Esophagus muscularis mucosa (tissue), 4 donors: ENCODE measurements around the gene YKT6. TPM values are rescaled to one million over a fixed set of nuclear protein-coding genes. Genes with fewer than 3 reads are reported as not detected.

Source experiments
- DNase-seq: peaks from one replicate; pipeline ENCODE4 v3.0.0-alpha.2; 2017; ENCODE audit errors: extremely low spot score
- H3K27ac ChIP-seq, 4 donors: fragments of 200-600 bp; sonication (generic); replicated peaks in 1 of 4; 1 replicate in 3 of 4; 2 replicates in 1 of 4; pipeline ENCODE4 v1.5.1; 2016 to 2019; ENCODE audit warnings: mild to moderate bottlenecking in 1 of 4
- H3K27me3 ChIP-seq, 4 donors: fragments of 200-600 bp; sonication (generic); one replicate each; pipeline versions ENCODE4 v1.5.1 to v1.6.0; 2016 to 2019
- H3K36me3 ChIP-seq, 4 donors: fragments of 200-600 bp; sonication (generic); one replicate each; pipeline ENCODE4 v1.5.1; 2016 to 2019
- H3K4me1 ChIP-seq, 4 donors: fragments of 200-600 bp; sonication (generic); one replicate each; pipeline ENCODE4 v1.5.1; 2016 to 2019
- H3K4me3 ChIP-seq, 4 donors: fragments of 200-600 bp; sonication (generic); 1 replicate in 2 of 4; 2 replicates in 2 of 4; pipeline ENCODE4 v1.5.1; 2016 to 2019; ENCODE audit warnings: mild to moderate bottlenecking in 4 of 4, moderate library complexity in 1 of 4
- H3K9me3 ChIP-seq, 4 donors: fragments of 200-600 bp; sonication (generic); 1 replicate in 3 of 4; 2 replicates in 1 of 4; pipeline ENCODE4 v1.5.1; 2016 to 2019
- EP300 ChIP-seq: sonication (generic); formaldehyde crosslinking; IDR thresholded peaks from one replicate; pipeline ENCODE4 v1.6.1; 2017; ENCODE audit warnings: antibody characterized with exemption
- POLR2A ChIP-seq: fragments of 450-650 bp; IDR thresholded peaks from one replicate; pipeline ENCODE4 v1.6.1; 2017; ENCODE audit warnings: antibody characterized with exemption, moderate library complexity, mild to moderate bottlenecking, low read depth
- POLR2AphosphoS5 ChIP-seq, 2 donors: sonication (generic); formaldehyde crosslinking; IDR thresholded peaks; one replicate each; pipeline ENCODE4 v1.6.1; 2017; ENCODE audit warnings: antibody characterized with exemption in 2 of 2
- WGBS: methylation state at CpG from one replicate; pipeline ENCODE4 v1.1.5; 2018; 5-methylcytosine and 5-hydroxymethylcytosine counted together
- intact Hi-C: fragments of 100-400 bp; cut with DNase I; formaldehyde crosslinking; loops from one replicate; pipeline ENCODE4 v1.15.1; 2023
- total RNA-seq, 4 donors: library from RNA; depleted of rRNA; stranded (reverse); fragments of >200 nt; gene quantifications; one replicate each; pipeline versions ENCODE4 v1.1.0 to v1.2.1, GENCODE V29; 2016
- TF ChIP-seq, protein P1 (sequence below), 3 experiments: fragments of 200-600 bp in 2 of 3; fragments of 450-650 bp in 1 of 3; sonication (generic) in 2 of 3; IDR thresholded peaks; one replicate each; pipeline ENCODE4 v1.5.1; 2017 to 2019; ENCODE audit warnings: antibody characterized with exemption in 3 of 3, mild to moderate bottlenecking in 2 of 3, moderate library complexity in 1 of 3

YKT6 gene
- total RNA-seq, 4 donors from 2014 or later: 49.8 to 79.5 (median 64.4) TPM

DNA sequence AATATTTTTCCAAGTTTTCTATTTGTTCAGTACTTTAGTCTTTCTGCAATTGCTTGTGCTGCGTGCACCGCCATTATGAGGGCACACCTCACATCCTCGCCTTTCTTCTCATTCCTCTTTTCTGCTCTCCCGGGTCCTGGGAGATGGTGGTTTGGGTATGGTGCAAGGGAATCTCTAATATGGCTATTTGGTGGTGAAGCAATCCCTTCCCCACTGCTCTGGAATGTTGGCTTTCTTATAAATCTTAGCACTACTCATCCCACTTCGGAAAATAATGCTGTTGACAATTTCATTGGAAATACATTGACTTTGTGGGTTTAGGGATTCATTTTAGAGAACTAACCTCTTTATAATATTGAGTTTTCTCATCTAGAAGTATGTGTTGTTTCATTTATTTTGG is 9.6 kb upstream of the YKT6 start:
- Histone ChIP-seq H3K36me3 (no peaks in the 10 kb centered on the region), H3K9me3 (no peaks in the 10 kb centered on the region), H3K27me3 (peaks cover 0 to 30% (median 0%) of the 10 kb centered on the region in 4 donors), H3K27ac (no peak overlapping the region), H3K4me1 (no peaks in the 10 kb centered on the region), H3K4me3 (no peak overlapping the region)
- no peak for TF ChIP-seq POLR2AphosphoS5 (IDR thresholded peaks at IDR 0.05)
- TF ChIP-seq, protein P1, sequence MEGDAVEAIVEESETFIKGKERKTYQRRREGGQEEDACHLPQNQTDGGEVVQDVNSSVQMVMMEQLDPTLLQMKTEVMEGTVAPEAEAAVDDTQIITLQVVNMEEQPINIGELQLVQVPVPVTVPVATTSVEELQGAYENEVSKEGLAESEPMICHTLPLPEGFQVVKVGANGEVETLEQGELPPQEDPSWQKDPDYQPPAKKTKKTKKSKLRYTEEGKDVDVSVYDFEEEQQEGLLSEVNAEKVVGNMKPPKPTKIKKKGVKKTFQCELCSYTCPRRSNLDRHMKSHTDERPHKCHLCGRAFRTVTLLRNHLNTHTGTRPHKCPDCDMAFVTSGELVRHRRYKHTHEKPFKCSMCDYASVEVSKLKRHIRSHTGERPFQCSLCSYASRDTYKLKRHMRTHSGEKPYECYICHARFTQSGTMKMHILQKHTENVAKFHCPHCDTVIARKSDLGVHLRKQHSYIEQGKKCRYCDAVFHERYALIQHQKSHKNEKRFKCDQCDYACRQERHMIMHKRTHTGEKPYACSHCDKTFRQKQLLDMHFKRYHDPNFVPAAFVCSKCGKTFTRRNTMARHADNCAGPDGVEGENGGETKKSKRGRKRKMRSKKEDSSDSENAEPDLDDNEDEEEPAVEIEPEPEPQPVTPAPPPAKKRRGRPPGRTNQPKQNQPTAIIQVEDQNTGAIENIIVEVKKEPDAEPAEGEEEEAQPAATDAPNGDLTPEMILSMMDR (IDR thresholded peaks at IDR 0.05): no peak
- TF ChIP-seq EP300: no peak
- 91% methylated on average over 5 of the region's 5 CpGs for WGBS
- no peak for DNase-seq
- intact Hi-C loops: loop anchor here (10.0 kb wide), 1 partner anchor 56 kb away; no protein-coding TSS in a partner anchor

DNA sequence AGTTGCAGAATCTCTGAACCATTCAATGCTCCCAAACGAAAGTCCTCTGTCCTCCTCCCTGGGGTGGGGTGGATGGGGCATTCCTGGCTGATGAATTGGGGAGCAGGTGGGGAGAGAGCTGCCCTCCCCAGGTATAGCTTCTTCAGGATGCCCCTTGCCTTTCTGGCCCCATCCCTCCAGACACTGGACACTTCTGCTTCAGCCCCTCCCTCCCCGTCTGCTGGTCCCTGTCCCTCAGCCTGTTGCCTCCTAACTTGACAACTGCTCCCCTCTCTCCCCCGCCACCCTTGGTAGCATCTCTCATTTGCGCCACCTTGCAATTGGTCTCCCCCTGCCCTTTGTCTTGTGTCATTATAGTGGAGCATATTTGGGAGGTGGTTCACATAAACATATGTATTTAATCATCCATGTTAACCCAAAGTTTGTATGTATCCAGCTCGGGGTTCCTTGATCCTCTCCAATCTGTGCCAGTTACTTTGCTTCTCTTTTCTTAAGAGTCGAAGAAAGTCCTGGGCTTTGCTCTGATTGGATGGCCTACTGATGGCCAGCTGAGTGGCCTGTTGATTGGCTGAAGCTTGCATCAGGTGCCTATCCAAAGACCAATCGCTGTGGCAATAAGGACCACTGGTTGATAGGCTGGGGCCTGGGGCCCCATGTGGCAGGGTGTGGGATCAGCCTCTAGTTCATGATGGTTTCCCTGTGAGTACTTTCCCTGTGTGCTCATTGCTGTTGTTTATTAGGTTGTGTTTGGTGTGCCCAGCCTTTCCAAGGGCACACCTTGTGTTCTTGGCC is 7.6 kb upstream of the YKT6 start:
- Histone ChIP-seq H3K36me3 (no peaks in the 10 kb centered on the region), H3K4me1 (no peaks in the 10 kb centered on the region), H3K9me3 (no peaks in the 10 kb centered on the region), H3K27ac (no peak overlapping the region), H3K27me3 (peaks cover 0 to 30% (median 0%) of the 10 kb centered on the region in 4 donors), H3K4me3 (no peak overlapping the region)
- no peak for TF ChIP-seq POLR2AphosphoS5 (IDR thresholded peaks at IDR 0.05)
- no peak for TF ChIP-seq EP300
- no peak for TF ChIP-seq POLR2A
- TF ChIP-seq, protein P1 (IDR thresholded peaks at IDR 0.05): no peak
- WGBS: 79% methylated on average over 7 of the region's 7 CpGs
- no peak for DNase-seq
- intact Hi-C loops: loop anchor here (10.0 kb wide), 1 partner anchor 58 kb away; no protein-coding TSS in a partner anchor

DNA sequence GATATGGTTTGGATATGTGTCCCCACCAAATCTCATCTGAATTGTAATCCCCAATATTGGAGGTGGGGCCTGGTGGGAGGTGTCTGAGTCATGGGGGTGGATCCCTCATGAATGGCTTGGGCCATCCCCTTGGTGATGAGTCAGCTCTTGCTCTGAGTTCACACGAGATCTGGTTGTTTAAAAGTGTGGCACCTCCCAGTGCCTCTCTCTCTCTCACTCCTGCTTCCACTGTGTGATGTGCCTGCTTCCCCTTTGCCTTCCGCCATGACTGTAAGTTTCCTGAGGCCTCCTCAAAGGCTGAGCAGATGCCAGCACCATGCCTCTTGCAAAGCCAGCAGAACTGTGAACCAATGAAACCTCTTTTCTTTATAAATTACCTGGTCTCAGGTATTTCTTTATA is 6.7 kb upstream of the YKT6 start:
- H3K27me3 ChIP-seq: peaks cover 0 to 30% (median 0%) of the 10 kb centered on the region in 4 donors
- no peaks in the 10 kb centered on the region for H3K4me1 ChIP-seq
- intact Hi-C loops: loop anchor here (10.0 kb wide), 1 partner anchor 59 kb away; no protein-coding TSS in a partner anchor
- no peak overlapping the region for H3K4me3 ChIP-seq
- no peaks in the 10 kb centered on the region for H3K9me3 ChIP-seq
- TF ChIP-seq, protein P1 (IDR thresholded peaks at IDR 0.05): no peak
- TF ChIP-seq EP300 (no peak), POLR2AphosphoS5 (IDR thresholded peaks at IDR 0.05) (no peak), POLR2A (no peak)
- H3K36me3 ChIP-seq: no peaks in the 10 kb centered on the region
- WGBS: 56% methylated on average over 2 of the region's 2 CpGs
- DNase-seq: no peak
- no peak overlapping the region for H3K27ac ChIP-seq

DNA sequence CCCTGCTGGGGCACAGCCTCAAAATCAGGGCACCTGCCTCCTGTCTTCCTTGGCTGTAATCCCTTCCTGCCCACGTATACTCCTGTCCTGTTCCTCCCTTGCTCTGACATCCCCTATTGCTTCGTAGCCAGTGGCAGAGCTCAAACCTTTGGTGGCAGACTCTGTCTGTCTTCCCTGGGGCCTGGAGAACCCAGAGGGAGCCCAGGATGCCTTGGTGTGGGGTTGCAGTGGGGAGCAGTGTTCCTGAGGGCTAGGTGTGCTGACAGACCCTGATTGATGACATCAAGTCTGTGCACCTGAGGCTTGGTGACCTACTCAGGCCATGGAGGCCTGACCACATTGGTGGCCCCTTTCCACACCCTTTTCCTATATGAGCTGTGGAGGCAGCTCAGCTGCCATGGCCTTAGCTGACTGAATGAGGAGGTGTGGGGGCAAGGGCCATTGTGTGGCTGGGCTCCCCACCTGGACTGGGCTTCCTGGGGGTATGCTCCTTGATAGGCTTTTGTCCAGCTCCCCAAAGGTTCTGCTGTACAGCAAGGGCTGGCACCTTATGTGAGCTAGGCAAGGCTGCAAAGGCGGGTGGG is 6.1 kb upstream of the YKT6 start:
- H3K27ac ChIP-seq: no peak overlapping the region
- no peak for TF ChIP-seq POLR2A
- TF ChIP-seq, protein P1 (IDR thresholded peaks at IDR 0.05): no peak
- no peak for TF ChIP-seq EP300
- TF ChIP-seq POLR2AphosphoS5 (IDR thresholded peaks at IDR 0.05): no peak
- no peak overlapping the region for H3K4me3 ChIP-seq
- no peaks in the 10 kb centered on the region for H3K9me3 ChIP-seq
- WGBS: 83% methylated on average over 2 of the region's 3 CpGs
- intact Hi-C loops: loop anchor here (10.0 kb wide), 1 partner anchor 60 kb away; no protein-coding TSS in a partner anchor
- H3K27me3 ChIP-seq: peaks cover 0 to 30% (median 0%) of the 10 kb centered on the region in 4 donors
- no peaks in the 10 kb centered on the region for H3K36me3 ChIP-seq
- H3K4me1 ChIP-seq: no peaks in the 10 kb centered on the region
- no peak for DNase-seq
